Stimulated activated CD4-positive, alpha-beta T cell treated with anti-CD3 and anti-CD28 coated beads, TNF-alpha, amount 100 ng/mL, for 48 hours (primary cell): ENCODE data around the gene OPTC.
"Not testable (repeated sequence)": the region's sequence is repeated elsewhere in the genome, so short reads cannot be mapped to it uniquely, and the experiment has no call there.

ENCODE experiments used
- DNase-seq, 3 donors: peaks; one replicate each; pipeline ENCODE4 v3.0.0-alpha.2; 2020; ENCODE audit warnings: low read depth in 3 of 3

OPTC gene, protein sequence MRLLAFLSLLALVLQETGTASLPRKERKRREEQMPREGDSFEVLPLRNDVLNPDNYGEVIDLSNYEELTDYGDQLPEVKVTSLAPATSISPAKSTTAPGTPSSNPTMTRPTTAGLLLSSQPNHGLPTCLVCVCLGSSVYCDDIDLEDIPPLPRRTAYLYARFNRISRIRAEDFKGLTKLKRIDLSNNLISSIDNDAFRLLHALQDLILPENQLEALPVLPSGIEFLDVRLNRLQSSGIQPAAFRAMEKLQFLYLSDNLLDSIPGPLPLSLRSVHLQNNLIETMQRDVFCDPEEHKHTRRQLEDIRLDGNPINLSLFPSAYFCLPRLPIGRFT

GRCh38 chr1:203493901-203494300, at the start of gene OPTC:
TSS of gene OPTC (plus strand) at chr1:203494153. CDS start at chr1:203496006, 1,853 bp downstream.
- no peak for DNase-seq

DNA sequence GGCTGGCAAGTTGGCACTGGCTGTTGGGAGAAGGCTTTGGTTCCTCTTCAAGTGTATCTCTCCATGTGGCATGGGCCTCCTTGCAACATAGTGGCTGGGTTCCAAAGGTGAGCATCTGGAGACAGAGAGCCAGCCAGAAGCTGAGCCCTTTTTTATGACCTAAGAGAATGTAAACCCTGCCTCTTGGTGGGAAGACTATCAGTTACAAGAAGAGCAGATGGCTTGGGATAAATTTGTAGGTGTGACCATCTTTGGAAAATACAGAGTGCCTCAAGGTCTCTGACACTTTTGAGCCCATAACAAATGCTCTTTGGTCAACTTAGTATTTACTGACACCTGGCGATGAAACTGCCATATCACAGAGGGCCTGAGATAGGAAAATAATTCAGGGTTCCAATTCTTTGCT, 49.8 kb upstream of the OPTC start:
- DNase-seq: no peak

GRCh38 chr1:203447151-203447550, 46.8 kb upstream of the OPTC start:
- no peak for DNase-seq

DNA sequence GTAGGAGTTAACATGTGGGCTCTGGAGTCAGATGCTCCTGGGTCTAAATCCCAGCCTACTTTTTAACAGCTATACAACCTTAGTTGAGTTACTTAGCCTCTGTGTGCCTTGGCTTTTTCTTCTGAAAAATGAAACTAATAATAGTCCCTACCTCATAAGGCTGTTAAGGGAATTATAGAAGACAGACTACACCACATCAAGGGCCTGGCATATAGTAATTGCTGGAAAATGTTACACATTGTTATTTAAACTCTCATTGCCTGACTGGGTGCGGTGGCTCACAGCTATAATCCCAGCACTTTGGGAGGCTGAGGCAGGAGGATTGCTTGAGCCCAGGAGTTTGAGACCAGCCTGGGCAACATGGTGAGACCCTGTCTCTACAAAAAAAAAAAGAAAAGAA, 46.4 kb upstream of the OPTC start:
- DNase-seq: not testable (repeated sequence)

- no peak for DNase-seq
These were observed 45.4 kb upstream of the OPTC start for GRCh38 chr1:203448521-203449061.

- DNase-seq: no peak
These were observed 44.0 kb upstream of the OPTC start for GRCh38 chr1:203450001-203450400.

DNA sequence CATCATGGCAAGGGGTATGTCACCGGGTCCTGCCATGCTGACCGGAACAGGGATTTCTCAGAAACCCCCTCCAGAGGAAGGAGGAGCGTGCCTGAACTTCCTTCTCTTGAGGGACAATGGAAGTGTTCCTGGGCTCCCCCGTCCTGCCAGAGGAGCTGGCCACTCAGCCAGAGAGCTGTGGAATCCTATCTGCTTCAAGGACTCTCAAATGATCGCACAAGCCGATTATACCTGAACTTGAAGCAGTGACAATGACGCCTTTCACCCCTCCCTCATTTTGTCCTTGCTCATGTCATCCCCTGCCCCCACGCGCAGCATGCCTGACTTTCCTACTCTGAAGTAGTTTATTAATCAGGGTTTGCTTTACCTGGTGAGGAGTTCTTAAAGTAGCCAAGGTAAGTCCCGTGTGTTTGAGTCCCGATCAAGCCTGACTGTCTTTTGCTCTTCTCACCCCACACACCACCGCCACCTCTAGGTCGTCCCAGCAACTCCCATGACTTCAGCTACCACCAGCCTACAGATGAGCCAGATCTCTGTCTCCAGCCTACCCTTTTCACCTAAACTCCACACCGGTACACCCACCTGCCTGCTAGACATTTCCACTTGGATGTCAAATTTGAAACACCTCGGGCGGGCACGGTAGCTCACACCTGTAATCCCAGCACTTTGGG, 43.3 kb upstream of the OPTC start:
- DNase-seq: no peak

- no peak for DNase-seq
These were observed 41.8 kb upstream of the OPTC start for GRCh38 chr1:203451836-203452784.

GRCh38 chr1:203453016-203453415, 40.9 kb upstream of the OPTC start:
- no peak for DNase-seq

- no peak for DNase-seq
These were observed 40.3 kb upstream of the OPTC start for GRCh38 chr1:203453616-203454015.

DNA sequence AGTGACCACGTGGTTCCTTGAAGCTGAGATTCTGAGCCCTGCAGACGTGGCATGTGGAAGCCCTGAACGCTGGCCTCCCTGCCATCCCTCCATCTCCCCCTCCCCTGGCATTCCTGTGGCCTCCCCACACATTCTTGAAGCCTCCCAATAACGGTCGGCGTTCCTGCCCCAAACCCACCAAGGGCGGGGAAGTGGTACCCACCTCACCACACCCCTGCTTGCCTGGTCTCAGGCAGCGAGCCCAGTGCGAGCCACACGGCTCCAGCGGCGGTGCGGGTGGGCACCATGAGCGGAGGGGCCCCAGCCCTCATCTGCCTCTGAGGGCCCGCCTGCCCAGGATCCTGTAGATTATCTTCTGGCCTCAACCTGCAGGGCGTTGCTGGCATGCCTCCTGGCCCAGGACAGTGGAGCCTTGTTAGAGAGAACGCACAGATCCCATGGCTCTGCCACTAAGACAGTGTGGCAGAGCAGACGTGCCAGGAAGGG, 38.9 kb upstream of the OPTC start:
- DNase-seq: no peak

DNA sequence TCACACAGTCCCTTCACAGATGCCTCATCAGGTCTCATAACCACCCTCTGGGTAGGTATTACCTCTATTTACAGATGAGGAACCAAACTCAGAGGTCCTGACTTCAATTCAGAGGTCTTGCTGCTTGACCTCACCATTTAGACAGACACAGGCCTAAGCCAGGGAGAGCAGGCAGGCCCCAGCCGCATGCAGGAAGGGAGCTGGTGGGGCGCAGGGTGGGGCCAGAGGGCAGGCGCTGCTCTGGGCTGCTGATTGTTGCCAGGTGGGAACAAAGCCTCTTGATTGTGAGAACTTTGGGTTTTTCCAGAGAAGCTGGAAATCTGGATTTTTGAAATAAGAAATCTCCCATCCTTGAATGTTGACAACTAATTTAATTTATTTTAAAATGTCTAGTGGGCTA, 38.2 kb upstream of the OPTC start:
- DNase-seq: no peak

- no peak for DNase-seq
These were observed 37.4 kb upstream of the OPTC start for GRCh38 chr1:203456577-203456976.

DNA sequence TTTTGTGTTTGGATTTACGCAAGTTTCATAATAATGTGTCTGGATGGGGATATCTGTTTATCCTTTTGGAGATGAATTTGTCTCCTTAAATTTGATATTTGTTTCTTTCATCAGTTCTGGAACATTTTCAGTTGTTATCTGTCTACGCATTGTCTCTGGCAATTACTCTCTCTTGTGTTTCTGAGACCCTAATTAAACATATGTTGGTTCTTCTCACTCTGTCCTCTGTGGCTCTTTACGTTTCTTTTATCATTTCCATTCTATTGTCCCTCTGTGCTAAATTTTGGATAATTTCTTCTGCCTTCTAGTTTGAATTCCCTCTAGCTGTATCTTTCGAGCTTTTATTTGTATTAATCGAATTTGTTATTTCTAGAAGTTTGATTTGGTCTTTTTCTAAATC, 35.9 kb upstream of the OPTC start:
- no peak for DNase-seq

GRCh38 chr1:203459671-203460201, 34.2 kb upstream of the OPTC start:
- DNase-seq: no peak

GRCh38 chr1:203461717-203462116, 32.2 kb upstream of the OPTC start:
- no peak for DNase-seq

DNA sequence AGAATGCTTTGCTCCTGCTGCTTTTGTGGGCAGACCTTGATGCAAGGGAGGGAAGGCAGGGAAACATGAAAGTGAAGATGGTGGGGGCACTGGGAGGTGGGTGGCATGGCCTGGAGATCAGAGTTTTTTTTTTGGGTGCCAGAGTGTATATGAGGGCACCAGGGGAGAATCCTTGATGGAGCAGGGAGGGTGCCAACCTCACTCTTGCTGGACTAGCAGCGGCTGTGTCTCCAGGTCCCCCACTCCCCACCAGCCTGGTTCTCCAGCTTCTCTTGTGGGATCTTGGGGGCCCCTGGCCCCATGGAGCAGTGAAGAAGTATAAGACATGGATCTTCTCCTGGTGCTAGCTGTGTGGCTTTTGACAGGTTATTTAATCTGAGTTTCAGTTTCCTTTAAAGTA, 31.8 kb upstream of the OPTC start:
- no peak for DNase-seq

GRCh38 chr1:203462878-203463277, 31.1 kb upstream of the OPTC start:
- DNase-seq: no peak

- DNase-seq: no peak
These were observed 30.4 kb upstream of the OPTC start for GRCh38 chr1:203463469-203464062.

GRCh38 chr1:203464226-203464625, 29.7 kb upstream of the OPTC start:
- no peak for DNase-seq

- no peak for DNase-seq
These were observed 29.2 kb upstream of the OPTC start for GRCh38 chr1:203464743-203465142.
